HEK293 (cell line): Measurements from ENCODE around the gene EDC3.

ENCODE experiments used
- CTCF ChIA-PET: fragments of 350-600 bp; formaldehyde crosslinking; extraction: SDS; loops from one replicate; lab custom pipeline; 2021; ENCODE audit warnings: antibody characterized with exemption; lab: Yijun Ruan, JAX
- POLR2A ChIA-PET: fragments of 300-600 bp; formaldehyde crosslinking; extraction: SDS; loops from one replicate; lab custom pipeline; 2020; ENCODE audit warnings: antibody characterized with exemption, inconsistent platforms; lab: Yijun Ruan, JAX
- H3K27ac ChIP-seq: fragments of 200-500 bp; sonication (Bioruptor generic); 2 replicates; pipeline ENCODE4 v1.5.1; 2014; ENCODE audit warnings: low read depth, low read length, control low read depth, inconsistent platforms; ENCODE audit errors: extremely low read depth
- H3K36me3 ChIP-seq, 2 experiments: fragments of 200-500 bp in 1 of 2; sonication (Bioruptor generic) in 1 of 2; 1 replicate in 1 of 2; 2 replicates in 1 of 2; pipeline ENCODE4 v1.5.1; 2014 to 2017; ENCODE audit warnings: inconsistent platforms in 2 of 2, low read length in 2 of 2; ENCODE audit not compliant: control insufficient read depth in 2 of 2, insufficient read depth in 1 of 2
- H3K4me1 ChIP-seq: fragments of 200-500 bp; sonication (Bioruptor generic); 2 replicates; pipeline ENCODE4 v1.5.1; 2014; ENCODE audit warnings: mild to moderate bottlenecking, low read length, inconsistent platforms; ENCODE audit not compliant: control insufficient read depth, insufficient read depth
- H3K4me3 ChIP-seq: 2 replicates; pipeline ENCODE4 v1.5.1; 2011; ENCODE audit warnings: low read depth, mild to moderate bottlenecking, control low read depth, low read length, moderate library complexity
- H3K9me3 ChIP-seq: fragments of 200-500 bp; sonication (Bioruptor generic); 2 replicates; pipeline ENCODE4 v1.5.1; 2014; ENCODE audit warnings: low read depth, low read length, inconsistent platforms; ENCODE audit not compliant: control insufficient read depth, insufficient read depth
- CTCF ChIP-seq: fragments of 450-650 bp; formaldehyde crosslinking; IDR thresholded peaks from 2 replicates; pipeline ENCODE4 v1.5.1; 2016; ENCODE audit warnings: missing biosample characterization, missing genetic modification characterization
- GLI2 ChIP-seq: fragments of 450-650 bp; formaldehyde crosslinking; IDR thresholded peaks from 2 replicates; pipeline ENCODE4; 2017; ENCODE audit warnings: missing biosample characterization, missing genetic modification characterization, low read depth, borderline replicate concordance
- KLF1 ChIP-seq: fragments of 450-650 bp; formaldehyde crosslinking; IDR thresholded peaks from 2 replicates; pipeline ENCODE4 v1.5.1; 2016; ENCODE audit warnings: missing biosample characterization, missing genetic modification characterization
- MEIS1 ChIP-seq: sonication (generic); formaldehyde crosslinking; IDR thresholded peaks from 2 replicates; pipeline ENCODE4 v1.8.1; 2022; ENCODE audit warnings: missing genetic modification reagents, mild to moderate bottlenecking, borderline replicate concordance
- RBAK ChIP-seq: fragments of 450-650 bp; formaldehyde crosslinking; IDR thresholded peaks from 2 replicates; pipeline ENCODE4 v1.5.1; 2016; ENCODE audit warnings: missing biosample characterization, missing genetic modification characterization
- SP2 ChIP-seq: fragments of 450-650 bp; formaldehyde crosslinking; IDR thresholded peaks from 2 replicates; pipeline ENCODE4 v1.5.1; 2016; ENCODE audit warnings: missing biosample characterization, missing genetic modification characterization
- YY2 ChIP-seq: fragments of 450-650 bp; formaldehyde crosslinking; IDR thresholded peaks from 2 replicates; pipeline ENCODE4 v1.5.1; 2016; ENCODE audit warnings: missing biosample characterization, missing genetic modification characterization
- ZBTB7A ChIP-seq: fragments of 450-650 bp; formaldehyde crosslinking; IDR thresholded peaks from 2 replicates; pipeline ENCODE4 v1.5.1; 2016; ENCODE audit warnings: low read depth, missing biosample characterization, missing genetic modification characterization
- ZNF184 ChIP-seq: fragments of 450-650 bp; IDR thresholded peaks from 2 replicates; pipeline ENCODE4 v1.5.1; 2018; ENCODE audit warnings: missing biosample characterization, mild to moderate bottlenecking, missing genetic modification characterization
- ZNF302 ChIP-seq: fragments of 450-650 bp; formaldehyde crosslinking; IDR thresholded peaks from 2 replicates; pipeline ENCODE4 v1.5.1; 2016; ENCODE audit warnings: missing biosample characterization, missing genetic modification characterization, low read depth
- ZNF354C ChIP-seq: fragments of 450-650 bp; formaldehyde crosslinking; IDR thresholded peaks from 2 replicates; pipeline ENCODE4 v1.5.1; 2016; ENCODE audit warnings: missing biosample characterization, missing genetic modification characterization, low read depth, borderline replicate concordance
- ZNF433 ChIP-seq: fragments of 450-650 bp; formaldehyde crosslinking; IDR thresholded peaks from 2 replicates; pipeline ENCODE4 v1.5.1; 2016; ENCODE audit warnings: missing biosample characterization, missing genetic modification characterization, low read depth
- ZNF48 ChIP-seq: fragments of 450-650 bp; formaldehyde crosslinking; IDR thresholded peaks from 2 replicates; pipeline ENCODE4 v1.5.1; 2016; ENCODE audit warnings: missing biosample characterization, missing genetic modification characterization
- ZNF658 ChIP-seq: fragments of 450-650 bp; formaldehyde crosslinking; IDR thresholded peaks from 2 replicates; pipeline ENCODE4; 2016; ENCODE audit warnings: missing biosample characterization, missing genetic modification characterization
- ZNF660 ChIP-seq: fragments of 450-650 bp; IDR thresholded peaks from 2 replicates; pipeline ENCODE4 v1.5.1; 2018; ENCODE audit warnings: missing biosample characterization, mild to moderate bottlenecking, missing genetic modification characterization
- ZNF677 ChIP-seq: fragments of 450-650 bp; IDR thresholded peaks from 2 replicates; pipeline ENCODE4 v1.5.0; 2018; ENCODE audit warnings: missing biosample characterization, mild to moderate bottlenecking, missing genetic modification characterization, moderate library complexity
- ZNF785 ChIP-seq: fragments of 450-650 bp; formaldehyde crosslinking; IDR thresholded peaks from 2 replicates; pipeline ENCODE4 v1.5.1; 2016; ENCODE audit warnings: missing biosample characterization, missing genetic modification characterization
- ZSCAN23 ChIP-seq: fragments of 450-650 bp; formaldehyde crosslinking; IDR thresholded peaks from 2 replicates; pipeline ENCODE4 v1.5.1; 2016; ENCODE audit warnings: missing biosample characterization, missing genetic modification characterization
- TF ChIP-seq, protein P1 (sequence below): fragments of 450-650 bp; formaldehyde crosslinking; IDR thresholded peaks from 2 replicates; pipeline ENCODE4 v1.5.1; 2016; ENCODE audit warnings: missing biosample characterization, missing genetic modification characterization
- TF ChIP-seq, protein P2 (sequence below): fragments of 450-650 bp; formaldehyde crosslinking; IDR thresholded peaks from 2 replicates; pipeline ENCODE4 v1.5.1; 2016; ENCODE audit warnings: missing biosample characterization, missing genetic modification characterization
- TF ChIP-seq, protein P3 (sequence below): fragments of 450-650 bp; formaldehyde crosslinking; IDR thresholded peaks from 2 replicates; pipeline ENCODE4 v1.5.1; 2016; ENCODE audit warnings: missing biosample characterization, missing genetic modification characterization
- TF ChIP-seq, protein P4 (sequence below): fragments of 450-650 bp; formaldehyde crosslinking; IDR thresholded peaks from 2 replicates; pipeline ENCODE4 v1.5.1; 2016; ENCODE audit warnings: missing biosample characterization, missing genetic modification characterization
- TF ChIP-seq, protein P5 (sequence below): fragments of 450-650 bp; formaldehyde crosslinking; conservative IDR thresholded peaks from 2 replicates; pipeline ENCODE4 v1.5.1; 2016; ENCODE audit warnings: low read depth, missing biosample characterization, missing genetic modification characterization

EDC3 gene

GRCh38 chr15:74722591-74722990 lies 26.8 kb upstream of the EDC3 start:
- Histone ChIP-seq H3K4me1 (no peaks in the 10 kb centered on the region; the same call in 1 of the 2 replicates), H3K9me3 (no peaks in the 10 kb centered on the region), H3K27ac (no peak overlapping the region), H3K4me3 (no peak overlapping the region), H3K36me3 (no peaks in the 10 kb centered on the region)
- TF ChIP-seq RBAK (tag by site-specific recombination) (no peak), ZNF433 (tag by site-specific recombination) (no peak), ZNF302 (tag by site-specific recombination) (no peak), ZNF660 (no peak), ZNF184 (tag by site-specific recombination) (no peak), KLF1 (tag by site-specific recombination) (no peak), SP2 (no peak), ZSCAN23 (tag by site-specific recombination) (no peak), YY2 (no peak), ZNF658 (tag by site-specific recombination) (no peak), ZBTB7A (tag by site-specific recombination) (no peak), ZNF785 (tag by site-specific recombination) (no peak), ZNF354C (tag by site-specific recombination) (no peak), ZNF677 (tag by site-specific recombination) (no peak)
- TF ChIP-seq, protein P1, sequence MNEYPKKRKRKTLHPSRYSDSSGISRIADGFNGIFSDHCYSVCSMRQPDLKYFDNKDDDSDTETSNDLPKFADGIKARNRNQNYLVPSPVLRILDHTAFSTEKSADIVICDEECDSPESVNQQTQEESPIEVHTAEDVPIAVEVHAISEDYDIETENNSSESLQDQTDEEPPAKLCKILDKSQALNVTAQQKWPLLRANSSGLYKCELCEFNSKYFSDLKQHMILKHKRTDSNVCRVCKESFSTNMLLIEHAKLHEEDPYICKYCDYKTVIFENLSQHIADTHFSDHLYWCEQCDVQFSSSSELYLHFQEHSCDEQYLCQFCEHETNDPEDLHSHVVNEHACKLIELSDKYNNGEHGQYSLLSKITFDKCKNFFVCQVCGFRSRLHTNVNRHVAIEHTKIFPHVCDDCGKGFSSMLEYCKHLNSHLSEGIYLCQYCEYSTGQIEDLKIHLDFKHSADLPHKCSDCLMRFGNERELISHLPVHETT (tag by site-specific recombination): no peak
- TF ChIP-seq, protein P2, sequence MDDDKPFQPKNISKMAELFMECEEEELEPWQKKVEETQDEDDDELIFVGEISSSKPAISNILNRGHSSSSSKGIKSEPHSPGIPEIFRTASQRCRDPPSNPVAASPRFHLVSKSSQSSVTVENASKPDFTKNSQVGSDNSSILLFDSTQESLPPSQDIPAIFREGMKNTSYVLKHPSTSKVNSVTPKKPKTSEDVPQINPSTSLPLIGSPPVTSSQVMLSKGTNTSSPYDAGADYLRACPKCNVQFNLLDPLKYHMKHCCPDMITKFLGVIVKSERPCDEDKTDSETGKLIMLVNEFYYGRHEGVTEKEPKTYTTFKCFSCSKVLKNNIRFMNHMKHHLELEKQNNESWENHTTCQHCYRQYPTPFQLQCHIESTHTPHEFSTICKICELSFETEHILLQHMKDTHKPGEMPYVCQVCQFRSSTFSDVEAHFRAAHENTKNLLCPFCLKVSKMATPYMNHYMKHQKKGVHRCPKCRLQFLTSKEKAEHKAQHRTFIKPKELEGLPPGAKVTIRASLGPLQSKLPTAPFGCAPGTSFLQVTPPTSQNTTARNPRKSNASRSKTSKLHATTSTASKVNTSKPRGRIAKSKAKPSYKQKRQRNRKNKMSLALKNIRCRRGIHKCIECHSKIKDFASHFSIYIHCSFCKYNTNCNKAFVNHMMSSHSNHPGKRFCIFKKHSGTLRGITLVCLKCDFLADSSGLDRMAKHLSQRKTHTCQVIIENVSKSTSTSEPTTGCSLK (tag by site-specific recombination): no peak
- TF ChIP-seq, protein P3, sequence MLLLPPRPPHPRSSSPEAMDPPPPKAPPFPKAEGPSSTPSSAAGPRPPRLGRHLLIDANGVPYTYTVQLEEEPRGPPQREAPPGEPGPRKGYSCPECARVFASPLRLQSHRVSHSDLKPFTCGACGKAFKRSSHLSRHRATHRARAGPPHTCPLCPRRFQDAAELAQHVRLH: no peak
- ChIA-PET CTCF (no interaction called here), POLR2A (no interaction called here)

GRCh38 chr15:74716651-74717050 lies 20.8 kb upstream of the EDC3 start:
- POLR2A ChIA-PET: no interaction called here
- H3K36me3 ChIP-seq: no peaks in the 10 kb centered on the region
- no peak overlapping the region for H3K4me3 ChIP-seq
- H3K27ac ChIP-seq: no peak overlapping the region
- no peaks in the 10 kb centered on the region for H3K4me1 ChIP-seq
- no peaks in the 10 kb centered on the region for H3K9me3 ChIP-seq
- CTCF ChIA-PET: no interaction called here
- TF ChIP-seq MEIS1 (CRISPR knock-in tag) (no peak), ZNF48 (no peak), CTCF (tag by site-specific recombination) (no peak), GLI2 (tag by site-specific recombination) (no peak)
- TF ChIP-seq, protein P4, sequence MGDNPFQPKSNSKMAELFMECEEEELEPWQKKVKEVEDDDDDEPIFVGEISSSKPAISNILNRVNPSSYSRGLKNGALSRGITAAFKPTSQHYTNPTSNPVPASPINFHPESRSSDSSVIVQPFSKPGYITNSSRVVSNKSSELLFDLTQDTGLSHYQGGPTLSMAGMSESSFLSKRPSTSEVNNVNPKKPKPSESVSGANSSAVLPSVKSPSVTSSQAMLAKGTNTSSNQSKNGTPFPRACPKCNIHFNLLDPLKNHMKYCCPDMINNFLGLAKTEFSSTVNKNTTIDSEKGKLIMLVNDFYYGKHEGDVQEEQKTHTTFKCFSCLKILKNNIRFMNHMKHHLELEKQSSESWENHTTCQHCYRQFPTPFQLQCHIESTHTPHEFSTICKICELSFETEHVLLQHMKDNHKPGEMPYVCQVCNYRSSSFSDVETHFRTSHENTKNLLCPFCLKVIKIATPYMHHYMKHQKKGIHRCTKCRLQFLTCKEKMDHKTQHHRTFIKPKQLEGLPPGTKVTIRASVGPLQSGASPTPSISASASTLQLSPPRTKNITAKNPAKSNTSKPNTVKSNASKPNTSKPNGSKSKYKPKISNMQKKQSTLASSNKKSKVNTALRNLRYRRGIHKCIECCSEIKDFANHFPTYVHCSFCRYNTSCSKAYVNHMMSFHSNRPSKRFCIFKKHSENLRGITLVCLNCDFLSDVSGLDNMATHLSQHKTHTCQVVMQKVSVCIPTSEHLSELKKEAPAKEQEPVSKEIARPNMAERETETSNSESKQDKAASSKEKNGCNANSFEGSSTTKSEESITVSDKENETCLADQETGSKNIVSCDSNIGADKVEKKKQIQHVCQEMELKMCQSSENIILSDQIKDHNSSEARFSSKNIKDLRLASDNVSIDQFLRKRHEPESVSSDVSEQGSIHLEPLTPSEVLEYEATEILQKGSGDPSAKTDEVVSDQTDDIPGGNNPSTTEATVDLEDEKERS (tag by site-specific recombination): no peak
- TF ChIP-seq, protein P5, sequence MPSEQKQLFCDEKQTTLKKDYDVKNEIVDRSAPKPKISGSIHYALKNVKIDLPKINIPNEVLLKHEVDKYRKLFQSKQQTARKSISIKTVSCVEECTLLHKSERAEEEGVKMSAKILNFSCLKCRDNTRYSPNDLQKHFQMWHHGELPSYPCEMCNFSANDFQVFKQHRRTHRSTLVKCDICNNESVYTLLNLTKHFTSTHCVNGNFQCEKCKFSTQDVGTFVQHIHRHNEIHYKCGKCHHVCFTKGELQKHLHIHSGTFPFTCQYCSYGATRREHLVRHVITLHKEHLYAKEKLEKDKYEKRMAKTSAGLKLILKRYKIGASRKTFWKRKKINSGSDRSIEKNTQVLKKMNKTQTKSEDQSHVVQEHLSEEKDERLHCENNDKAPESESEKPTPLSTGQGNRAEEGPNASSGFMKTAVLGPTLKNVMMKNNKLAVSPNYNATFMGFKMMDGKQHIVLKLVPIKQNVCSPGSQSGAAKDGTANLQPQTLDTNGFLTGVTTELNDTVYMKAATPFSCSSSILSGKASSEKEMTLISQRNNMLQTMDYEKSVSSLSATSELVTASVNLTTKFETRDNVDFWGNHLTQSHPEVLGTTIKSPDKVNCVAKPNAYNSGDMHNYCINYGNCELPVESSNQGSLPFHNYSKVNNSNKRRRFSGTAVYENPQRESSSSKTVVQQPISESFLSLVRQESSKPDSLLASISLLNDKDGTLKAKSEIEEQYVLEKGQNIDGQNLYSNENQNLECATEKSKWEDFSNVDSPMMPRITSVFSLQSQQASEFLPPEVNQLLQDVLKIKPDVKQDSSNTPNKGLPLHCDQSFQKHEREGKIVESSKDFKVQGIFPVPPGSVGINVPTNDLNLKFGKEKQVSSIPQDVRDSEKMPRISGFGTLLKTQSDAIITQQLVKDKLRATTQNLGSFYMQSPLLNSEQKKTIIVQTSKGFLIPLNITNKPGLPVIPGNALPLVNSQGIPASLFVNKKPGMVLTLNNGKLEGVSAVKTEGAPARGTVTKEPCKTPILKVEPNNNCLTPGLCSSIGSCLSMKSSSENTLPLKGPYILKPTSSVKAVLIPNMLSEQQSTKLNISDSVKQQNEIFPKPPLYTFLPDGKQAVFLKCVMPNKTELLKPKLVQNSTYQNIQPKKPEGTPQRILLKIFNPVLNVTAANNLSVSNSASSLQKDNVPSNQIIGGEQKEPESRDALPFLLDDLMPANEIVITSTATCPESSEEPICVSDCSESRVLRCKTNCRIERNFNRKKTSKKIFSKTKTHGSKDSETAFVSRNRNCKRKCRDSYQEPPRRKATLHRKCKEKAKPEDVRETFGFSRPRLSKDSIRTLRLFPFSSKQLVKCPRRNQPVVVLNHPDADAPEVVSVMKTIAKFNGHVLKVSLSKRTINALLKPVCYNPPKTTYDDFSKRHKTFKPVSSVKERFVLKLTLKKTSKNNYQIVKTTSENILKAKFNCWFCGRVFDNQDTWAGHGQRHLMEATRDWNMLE (tag by site-specific recombination): peak; percentile 28
